ENCODE measurements around the gene SULT1A4.
"Not testable (repeated sequence)": the region's sequence is repeated elsewhere in the genome, so short reads cannot be mapped to it uniquely, and the experiment has no call there.

SULT1A4 gene

DNA sequence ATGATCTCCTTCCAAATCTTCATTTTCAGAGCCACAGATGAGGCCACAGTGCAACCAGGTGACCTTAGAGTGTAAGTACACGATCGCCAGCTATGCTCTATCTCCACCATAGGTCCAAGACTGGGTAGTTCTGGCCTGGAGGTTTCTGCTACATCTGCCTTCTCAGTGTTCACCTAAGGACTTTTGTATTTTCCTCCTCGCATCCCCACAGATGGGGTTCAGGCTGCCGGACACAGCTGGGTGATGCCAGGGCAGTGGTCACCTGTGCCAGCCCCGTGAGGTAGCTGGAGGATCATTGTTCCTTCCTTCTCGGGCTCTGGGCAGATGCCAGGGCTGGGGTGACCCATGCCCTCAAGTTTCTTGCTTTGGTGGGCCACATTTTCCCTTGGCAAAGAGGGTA lies 46.6 kb downstream of the SULT1A4 start, which contains the start of gene NPIPB12:
NPIPB12 (minus strand) TSS at position 101 of the 400 bp plus-strand sequence.
- not testable (repeated sequence) for H3K4me1 ChIP-seq (ENCODE audit: insufficient read depth, low read length, poor library complexity, severe bottlenecking); H3K4me2 ChIP-seq (ENCODE audit: low read depth, low read length, poor library complexity, severe bottlenecking); H3K79me2 ChIP-seq (ENCODE audit: insufficient read depth, low read length); H3K9ac ChIP-seq (ENCODE audit: low read depth, low read length, poor library complexity, severe bottlenecking); H3K4me3 ChIP-seq (ENCODE audit: low read length, poor library complexity, severe bottlenecking); H3K27me3 ChIP-seq (ENCODE audit: insufficient read depth, low read length, poor library complexity, severe bottlenecking); H3F3A ChIP-seq (ENCODE audit: low read depth); H3K9me3 ChIP-seq (ENCODE audit: insufficient read depth, low read depth, low read length); H4K20me1 ChIP-seq (ENCODE audit: insufficient read depth, low read length, poor library complexity, severe bottlenecking); H2AFZ ChIP-seq (ENCODE audit: low read length); H3K36me3 ChIP-seq (ENCODE audit: insufficient read depth, low read length); H3K9me2 ChIP-seq (replicated peaks; ENCODE audit: low read depth, low read length)
